ENCODE results near the gene IGSF21.
"Not testable (repeated sequence)": the region's sequence is repeated elsewhere in the genome, so short reads cannot be mapped to it uniquely, and the experiment has no call there.

Gene IGSF21

DNA sequence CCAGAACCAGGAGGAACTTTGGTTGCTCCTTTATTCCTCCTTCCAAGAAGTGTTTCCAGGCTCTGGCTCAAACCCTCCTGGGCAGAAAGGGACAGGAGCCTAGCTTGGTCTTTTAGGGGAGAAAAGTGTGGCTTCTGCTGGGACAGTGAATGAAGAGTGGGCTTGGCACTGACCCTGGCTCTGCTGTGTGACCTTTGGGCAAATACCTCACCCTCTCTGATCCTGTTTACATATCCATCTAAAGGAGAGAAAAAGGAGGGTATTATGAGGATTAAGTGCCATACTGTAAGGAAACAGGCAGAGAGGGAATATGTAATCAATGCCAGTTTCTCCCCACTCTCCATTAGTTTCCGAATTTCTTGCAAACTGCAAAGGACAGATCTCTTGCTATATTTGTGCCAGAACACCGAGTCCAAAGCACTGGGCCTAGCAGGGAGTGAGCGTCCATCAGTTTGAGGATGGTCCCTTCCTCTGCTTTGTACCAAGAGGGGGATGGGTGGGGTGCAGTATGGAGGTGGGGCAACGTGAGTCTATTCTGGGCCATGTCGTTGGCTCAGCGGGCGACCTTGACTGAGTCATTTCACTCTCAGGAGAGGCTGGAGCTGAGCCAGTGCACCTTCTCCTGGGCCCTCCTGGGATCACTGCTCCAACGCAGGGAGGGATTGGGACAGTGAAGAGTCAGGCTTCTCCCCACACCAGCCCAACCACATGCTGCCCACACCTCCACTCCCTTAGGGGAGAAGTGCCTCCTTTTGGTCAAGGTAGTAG, 38.4 kb downstream of the IGSF21 start:
- no peak for DNase-seq (ENCODE audit: low read depth)

DNA sequence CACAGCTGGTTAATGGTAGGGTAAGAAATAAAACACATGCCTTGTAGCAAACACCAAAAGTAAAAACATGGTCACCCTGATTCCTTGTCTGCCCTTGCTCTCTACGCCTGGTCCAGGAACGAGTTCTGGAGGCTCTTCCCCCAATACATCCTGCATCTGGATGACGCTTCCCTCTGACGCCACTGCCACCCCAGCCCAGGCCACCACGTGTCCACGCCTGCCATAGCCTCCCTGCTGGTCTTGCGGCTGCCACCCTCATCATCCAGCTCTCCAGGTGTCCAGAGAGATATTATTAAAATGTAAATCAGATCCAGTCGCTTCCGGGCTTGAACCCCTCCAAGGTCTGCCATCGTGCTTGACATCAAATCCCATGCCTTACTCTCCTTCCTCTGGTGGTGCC, 39.3 kb downstream of the IGSF21 start:
- no peak for DNase-seq (ENCODE audit: low read depth)

DNA sequence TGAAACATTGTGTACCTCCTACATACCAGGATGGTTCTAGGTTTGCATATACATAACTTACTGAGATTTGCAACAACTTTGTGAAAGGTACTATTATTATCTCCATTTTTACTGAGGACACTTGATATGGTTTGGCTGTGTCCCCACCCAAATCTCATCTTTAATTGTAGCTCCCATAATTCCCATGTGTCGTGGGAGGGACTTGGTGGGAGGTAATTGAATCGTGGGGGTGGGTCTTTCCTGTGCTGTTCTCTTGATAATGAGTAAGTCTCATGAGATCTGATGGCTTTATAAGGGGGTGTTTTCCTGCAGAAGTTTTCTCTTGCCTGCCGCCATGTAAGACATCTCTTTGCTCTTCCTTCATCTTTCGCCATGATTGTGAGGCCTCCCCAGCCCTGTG, 40.1 kb downstream of the IGSF21 start:
- DNase-seq (ENCODE audit: low read depth), result no peak

DNA sequence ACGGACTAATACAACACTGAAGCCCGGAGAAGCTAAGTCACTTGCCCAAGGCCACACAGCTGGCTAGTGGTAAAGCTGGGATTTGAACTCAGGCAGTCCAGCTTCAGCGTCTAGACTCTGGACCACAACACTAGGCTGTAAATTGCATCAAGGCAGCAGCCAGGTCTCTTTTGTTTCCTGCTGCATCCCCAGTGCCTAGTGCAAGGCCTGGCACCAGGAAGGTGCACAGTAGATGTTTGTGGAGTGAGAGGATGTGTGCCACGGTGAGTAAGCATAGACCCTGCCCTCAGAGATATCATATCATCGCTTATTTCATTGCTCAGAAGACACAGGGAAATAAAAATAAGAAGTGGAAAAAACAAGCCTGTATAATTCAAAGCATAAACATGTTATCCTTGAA, 40.9 kb downstream of the IGSF21 start:
- DNase-seq (ENCODE audit: low read depth), result no peak

DNA sequence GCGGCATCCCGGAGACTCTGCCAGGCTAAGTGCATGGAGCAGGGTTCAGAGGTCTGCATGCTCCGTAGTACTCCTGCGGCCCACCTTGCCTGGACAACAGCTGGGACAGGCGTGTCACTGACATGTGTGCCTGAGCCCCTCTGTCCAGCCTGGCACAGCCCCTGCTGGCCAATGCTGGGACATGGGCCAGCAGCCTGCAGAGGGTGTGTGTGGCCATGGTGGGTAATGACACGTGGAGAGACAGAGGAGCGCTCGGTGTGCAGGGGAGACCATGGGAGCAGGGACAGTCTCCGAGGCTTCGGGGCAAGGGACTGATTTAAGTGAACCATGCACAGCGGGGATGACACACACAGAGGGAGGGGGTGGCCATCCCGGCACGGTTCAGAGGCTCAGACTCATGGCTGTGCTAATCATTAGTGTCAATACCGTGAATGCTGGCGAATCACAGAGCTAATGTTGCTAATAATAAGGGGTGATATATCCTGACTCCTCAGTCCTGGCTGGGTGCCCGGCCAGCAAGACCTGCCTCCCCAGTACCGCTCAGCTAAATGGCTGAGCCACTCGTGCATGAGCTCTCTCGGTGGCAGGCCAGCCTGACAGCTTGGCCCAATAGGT, 41.5 kb downstream of the IGSF21 start:
- DNase-seq (ENCODE audit: low read depth), result no peak

DNA sequence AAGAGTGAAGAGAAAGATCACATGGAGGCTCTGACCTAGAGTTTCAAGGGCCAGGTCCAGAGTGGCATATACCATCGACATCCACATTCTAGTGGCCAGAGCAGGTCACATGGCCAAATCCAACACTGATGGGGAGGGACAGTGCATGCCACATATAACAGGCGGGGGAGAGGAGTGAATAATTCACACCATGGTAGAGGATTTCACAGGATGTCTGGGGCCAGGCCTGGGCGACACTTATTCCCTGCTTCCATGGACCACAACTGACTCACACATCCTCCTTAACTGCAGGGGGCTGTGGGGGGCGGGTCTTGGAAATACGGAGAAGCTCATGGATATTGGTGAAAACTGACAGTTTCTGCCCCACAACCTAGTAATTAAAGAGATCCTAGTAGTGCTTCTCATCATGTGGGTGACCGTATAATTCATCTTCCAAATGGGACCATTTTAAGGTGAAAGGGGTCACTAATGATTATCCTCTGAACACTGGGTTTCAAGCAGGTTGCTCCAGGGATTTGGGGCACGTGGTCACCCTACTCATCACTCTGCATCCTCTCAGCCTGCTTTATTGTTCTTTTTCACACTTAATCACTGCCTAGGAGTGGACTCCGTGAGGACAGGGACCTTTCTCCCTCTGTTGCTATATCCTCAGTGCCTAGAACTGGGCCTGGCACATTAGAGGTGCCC, 44.0 kb downstream of the IGSF21 start:
- no peak for DNase-seq (ENCODE audit: low read depth)

DNA sequence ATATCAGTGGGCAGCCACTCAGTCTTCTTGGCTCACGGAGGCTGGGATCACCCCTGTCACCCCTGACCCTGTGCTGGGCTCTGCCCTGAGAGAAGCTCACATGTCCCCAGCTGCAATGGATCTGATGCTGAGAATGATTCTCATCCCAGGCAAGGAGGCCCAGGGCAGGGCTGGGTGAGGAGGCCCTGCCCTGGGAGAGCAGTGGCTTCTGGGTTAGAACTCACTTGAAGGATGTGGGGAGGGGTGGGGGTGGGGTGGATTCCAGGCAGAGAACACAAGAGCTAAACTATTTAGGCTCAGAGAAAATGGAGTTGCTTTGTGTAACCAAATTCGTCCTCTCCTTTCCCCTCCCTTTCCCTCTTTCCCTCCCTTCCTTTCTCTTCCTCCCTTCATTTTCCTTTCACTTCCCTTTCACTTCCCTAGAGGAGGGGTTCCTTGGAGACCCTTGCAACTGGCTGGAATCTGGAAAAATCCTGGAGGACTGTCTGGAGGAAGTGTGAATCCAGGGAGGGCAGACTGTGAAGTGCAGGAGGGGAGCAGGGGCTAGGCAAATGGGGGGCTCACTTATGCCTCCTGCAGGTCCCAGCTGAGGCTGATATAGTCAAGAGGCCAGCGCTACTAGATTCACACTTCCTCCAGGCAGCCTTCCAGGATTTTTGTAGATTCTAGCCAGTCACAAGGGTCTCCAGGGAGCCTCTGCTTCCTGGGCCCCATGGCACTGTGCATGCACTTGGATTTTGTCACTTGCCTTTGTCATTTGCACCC, 47.0 kb downstream of the IGSF21 start:
- no peak for DNase-seq (ENCODE audit: low read depth)

DNA sequence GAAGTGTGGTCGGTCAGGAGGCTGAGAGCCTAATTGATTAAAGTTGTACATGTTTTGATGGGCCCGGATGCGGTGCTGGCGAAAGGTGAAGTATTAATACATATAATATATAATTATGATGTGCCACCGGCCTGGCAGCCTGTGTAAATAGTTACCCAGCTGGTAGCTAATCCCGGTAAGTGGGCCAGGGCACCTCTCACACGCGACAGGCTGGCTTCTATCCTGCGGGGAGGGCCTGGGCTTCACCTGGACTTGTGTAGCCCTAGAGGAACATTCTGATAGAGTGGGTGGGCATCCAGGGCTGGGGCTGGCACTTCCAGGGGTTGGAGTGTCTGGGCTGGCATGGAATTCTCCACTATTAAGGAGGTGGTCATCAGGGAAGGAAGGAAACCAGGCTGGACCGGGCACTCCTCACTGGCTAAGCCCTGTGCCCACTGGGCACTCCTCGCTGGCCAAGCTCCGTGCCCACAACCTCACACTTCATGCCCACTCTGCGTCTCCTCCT, 48.3 kb downstream of the IGSF21 start:
- DNase-seq (ENCODE audit: low read depth), result no peak

DNA sequence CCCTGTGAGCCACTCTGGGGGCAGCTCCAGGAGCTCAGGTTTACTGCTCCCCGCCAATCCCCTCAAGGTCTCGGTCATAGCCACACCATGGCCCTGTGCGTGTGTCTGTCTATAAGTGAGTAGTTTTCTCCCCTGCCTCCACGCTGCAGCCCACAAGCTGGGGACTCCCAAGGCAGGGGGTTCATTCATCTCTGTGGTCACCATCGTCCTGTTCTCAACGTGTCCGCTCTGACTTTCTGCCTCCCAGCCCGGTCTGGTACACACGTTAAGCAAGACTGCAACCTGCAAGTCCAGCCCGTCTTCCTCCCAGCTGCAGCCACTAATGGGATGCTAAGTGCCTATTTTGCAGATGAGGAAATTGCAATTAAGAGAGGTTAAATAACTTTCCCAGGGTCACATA, 49.8 kb downstream of the IGSF21 start:
- DNase-seq (ENCODE audit: low read depth), result no peak

DNA sequence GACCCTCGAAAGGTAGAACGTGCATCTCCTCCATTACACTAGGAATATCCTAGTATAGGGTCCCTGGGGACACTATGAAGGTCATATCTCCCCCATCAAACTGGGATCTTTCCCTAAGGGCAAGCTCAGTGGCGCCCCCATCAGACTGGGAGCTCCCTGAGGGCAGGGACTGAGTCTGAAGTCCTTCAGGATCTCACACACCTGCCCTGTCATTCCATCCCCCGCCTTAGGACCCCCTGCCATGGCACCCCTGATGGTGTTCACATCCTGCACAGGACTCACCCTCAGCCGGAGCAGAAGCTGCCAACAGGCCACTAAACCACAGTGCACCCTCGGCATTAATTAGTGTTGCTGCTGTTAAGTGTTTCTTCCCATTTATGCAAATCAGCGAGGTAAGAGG, 50.4 kb downstream of the IGSF21 start:
- no peak for DNase-seq (ENCODE audit: low read depth)

DNA sequence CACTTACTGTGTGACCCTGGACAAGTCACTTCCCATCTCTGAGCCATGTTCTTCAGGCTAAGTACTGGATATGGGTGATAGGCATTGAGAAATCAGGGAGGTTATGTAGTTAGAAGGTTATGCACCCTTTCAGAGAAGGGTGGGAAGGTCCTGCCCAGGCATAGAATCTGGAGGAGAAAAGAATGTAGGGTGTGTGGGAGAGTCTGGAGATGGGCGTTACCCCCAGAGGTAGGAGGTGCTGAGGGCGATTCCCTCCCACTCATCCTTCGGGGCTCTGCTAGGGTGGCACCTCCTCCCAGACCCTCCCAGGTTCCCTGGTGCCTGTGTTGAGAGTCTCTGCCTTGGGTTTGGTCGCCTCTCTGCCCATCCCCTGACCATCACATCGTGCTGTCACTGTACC, 51.1 kb downstream of the IGSF21 start:
- DNase-seq (ENCODE audit: low read depth), result no peak

DNA sequence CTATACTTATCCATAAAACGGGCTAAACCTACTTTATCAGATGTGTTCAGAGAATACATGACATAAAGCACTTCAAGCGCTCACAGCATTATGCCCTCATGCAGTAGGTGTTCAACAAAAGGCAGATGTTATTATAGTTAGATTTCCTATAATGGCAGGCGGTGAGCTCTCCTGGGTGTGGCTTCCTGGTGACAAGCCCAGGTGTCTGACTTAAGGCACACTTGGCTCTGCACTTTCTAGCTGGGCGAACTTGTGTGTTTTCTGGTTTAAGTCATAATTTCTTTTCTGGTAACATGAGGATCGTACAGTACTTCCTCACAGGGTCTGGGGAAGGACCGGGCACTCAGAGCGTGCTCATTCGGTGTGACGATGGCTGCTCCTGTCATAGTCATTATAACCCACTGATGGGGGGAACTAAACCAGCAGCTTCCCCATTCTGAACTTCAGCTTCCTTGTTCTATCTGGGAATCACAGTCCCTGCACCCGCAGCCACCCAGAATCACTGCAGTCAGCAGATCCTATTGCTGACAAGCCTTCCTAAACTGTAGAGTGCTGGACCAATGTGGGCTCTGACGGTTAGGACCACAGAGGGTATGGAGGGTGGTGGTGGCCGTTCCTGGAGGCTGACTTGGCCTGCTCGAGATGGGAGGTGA, 52.8 kb downstream of the IGSF21 start:
- no peak for DNase-seq (ENCODE audit: low read depth)

DNA sequence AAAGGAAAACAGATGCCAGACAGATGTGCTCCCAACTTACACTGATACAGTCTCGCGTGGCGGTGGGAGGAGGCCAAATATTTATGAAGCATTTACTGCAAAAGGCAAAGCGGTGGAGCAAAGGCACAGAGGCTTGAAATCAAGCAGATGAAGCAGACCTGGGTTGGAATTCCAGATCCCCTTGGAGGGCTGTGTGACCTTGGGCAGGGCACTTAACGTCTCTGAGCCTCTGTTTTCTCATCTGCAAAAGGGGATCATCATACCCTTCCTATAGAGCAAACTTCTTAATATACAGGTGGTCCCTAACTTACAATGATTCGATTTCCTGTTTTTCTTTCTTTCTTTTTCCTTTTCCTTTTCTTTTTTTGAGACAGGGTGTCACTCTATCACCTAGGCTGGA, 54.1 kb downstream of the IGSF21 start:
- DNase-seq (ENCODE audit: low read depth), result no peak

DNA sequence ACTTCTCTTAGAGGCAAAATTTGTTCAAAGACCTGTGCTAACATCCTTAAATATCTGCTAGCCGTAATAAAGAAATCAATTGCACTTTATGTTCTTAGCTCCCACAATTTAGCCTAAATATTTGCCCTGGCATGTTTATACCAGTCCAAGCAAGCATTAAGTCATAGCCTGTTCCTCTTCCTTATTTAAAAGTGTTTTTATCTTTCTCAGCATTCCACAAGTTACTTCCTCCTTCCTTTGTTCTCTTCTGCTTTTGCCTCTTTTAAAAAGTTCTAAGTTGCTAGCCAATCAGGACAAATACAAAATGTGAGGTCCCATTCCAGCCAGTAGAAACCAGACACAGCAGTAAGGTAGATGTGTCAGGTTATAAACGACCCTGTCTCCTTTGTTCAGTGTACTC, 58.0 kb downstream of the IGSF21 start:
- not testable (repeated sequence) for DNase-seq (ENCODE audit: low read depth)

DNA sequence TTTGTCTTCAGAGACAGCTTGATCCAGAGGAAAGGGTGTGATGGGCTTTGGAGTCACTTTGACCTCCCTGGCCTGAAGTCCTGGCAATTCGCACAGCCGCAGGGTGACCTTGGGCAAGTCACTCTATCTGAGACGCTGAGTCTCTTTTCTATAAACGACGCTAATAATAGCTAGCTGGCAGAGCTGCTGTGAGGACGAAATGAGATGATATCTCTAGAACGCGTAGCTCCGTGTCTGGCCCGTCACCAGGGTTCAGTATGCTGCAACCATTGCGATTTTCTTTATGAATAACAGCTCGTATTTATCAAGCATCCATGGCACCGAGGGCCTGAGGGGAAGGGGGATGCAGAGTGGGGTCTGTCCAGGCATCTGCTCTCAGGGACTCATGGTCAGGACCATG, 58.7 kb downstream of the IGSF21 start:
- no peak for DNase-seq (ENCODE audit: low read depth)

DNA sequence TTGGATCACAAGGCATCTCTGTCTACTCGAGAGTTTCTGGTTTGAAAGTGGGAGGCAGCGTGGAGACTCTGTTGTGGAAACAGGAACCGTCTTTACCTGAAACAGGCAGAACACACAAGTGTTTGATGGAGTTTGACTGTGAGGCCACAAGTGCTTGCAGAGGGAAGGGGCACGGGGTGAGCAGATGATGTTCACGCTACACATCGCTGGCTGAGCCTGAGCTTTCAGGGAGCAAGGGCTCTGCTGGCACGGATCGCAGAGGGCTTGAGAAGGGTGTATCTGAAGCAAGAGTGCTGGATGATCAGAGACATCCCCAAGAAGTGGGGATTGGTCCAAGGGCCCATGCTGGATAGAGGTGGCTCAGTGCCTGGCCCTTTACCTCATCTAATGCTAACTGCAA, 59.3 kb downstream of the IGSF21 start:
- DNase-seq (ENCODE audit: low read depth), result no peak

DNA sequence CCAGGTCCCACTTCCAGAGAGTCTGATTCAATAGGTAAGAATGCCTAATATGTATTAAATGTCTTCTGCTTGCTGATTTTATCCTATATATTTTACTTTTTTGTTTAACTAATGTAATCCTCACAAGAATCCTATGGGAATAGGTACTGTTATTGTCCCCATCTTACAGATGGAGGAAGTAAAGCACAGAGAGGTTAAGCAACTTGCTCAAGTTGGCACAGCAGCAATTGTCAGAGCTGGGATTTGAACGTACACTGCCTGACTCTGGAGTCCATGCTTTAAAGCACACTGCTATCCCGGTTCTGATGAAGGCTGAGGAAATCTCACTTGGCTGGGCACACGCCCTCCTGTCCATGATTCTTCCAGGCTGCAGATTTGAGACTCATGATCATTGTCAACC, 62.8 kb downstream of the IGSF21 start:
- DNase-seq (ENCODE audit: low read depth), result no peak

DNA sequence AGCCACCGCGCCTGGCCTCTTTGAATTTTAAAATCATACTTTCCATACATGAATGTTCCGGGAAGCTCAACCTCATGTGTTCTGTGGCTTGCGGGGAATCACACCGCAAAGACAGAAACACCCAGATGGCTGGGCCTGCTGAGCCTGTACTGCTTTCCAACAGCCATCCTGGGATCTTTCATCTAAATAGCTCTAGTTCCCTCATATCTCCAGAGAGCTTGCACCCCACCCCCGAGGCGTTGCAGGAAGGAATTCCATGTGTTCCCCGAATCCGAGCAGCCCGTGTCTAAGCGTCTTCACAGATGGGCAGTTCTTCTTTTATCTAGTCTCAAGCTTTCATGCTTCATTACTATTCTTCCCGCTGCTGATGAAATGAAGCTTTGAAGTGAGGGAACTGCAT, 66.4 kb downstream of the IGSF21 start:
- no peak for DNase-seq (ENCODE audit: low read depth)

DNA sequence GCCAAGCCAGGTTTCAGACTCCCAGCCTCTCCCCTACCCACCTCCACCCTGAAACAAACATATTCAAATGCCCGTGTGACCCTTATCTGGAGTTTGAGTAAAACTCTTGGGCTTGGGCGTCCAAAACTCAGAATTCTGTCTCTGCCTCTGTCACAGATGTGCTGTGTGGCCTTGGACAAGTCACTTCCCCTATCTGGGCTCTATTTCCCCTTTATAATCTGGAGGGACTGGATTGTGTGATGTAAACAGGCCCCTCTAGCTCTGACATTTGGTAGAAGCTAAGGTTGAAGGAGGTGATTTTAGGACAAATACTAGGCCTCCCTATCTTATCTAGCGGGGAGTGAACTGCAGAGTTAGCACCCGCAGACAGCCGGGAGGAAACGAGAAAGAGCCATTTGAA, 67.5 kb downstream of the IGSF21 start:
- DNase-seq (ENCODE audit: low read depth), result no peak

DNA sequence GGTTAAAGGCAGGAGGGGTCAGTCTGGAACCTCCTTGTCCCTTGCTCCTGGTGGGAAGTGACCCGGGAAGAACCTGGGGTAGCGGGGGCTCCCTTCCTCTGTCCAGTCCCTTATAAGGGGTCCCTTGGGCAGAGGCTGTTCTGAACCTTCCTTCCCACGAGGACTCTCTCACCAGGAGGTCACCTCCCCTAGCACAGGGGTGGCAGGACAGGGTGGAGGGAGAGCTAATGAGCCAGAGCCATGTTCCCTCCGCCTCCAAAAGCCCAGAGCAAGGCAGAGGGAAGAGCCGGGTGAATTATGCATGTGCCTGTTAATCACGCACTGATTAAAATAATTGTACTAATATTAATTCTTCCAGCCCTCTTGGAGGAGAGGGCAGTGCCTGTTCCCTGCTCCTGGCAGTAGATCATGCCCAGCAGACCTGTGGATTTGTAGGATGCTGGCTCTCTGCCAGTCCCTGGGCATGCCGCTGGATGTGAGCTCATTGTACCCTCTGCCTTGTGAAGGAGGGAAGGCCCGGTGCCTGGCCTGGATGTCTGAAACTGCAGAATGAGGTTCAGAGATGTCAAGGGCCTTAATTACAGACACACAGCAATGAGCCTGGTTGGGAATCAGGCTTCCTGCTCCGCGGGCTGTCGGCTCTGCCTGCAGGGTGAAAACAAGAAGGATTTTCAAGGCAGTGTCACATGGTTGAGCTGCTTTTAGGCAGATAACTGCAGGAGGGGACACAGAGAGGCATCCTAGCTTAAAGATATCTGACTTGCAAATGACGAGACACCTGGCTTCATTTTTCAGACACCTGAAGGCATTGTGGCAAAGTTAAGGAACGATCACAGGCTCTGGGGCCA, 68.2 kb downstream of the IGSF21 start:
- no peak for DNase-seq (ENCODE audit: low read depth)

DNA sequence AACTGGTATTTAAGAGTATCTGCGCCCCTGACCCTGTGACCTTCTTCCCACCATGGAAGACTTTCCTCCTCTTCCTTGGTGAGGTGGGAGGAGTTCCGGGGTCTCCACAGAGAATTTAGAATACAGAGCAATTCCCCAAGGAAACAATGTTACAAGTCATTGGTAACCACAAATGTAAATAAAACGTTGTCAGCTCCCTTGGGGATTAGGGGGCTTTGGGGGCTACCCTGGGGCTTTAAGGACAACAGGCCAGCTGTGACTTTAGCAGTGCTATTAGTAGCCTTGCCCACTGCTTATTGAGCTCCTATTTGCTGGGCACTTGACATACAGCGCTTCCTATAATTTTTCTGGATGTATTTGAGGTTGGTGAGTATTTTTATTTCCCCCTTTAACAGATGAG, 69.0 kb downstream of the IGSF21 start:
- no peak for DNase-seq (ENCODE audit: low read depth)
